ENCODE measurements around the gene CALB2.

DNA sequence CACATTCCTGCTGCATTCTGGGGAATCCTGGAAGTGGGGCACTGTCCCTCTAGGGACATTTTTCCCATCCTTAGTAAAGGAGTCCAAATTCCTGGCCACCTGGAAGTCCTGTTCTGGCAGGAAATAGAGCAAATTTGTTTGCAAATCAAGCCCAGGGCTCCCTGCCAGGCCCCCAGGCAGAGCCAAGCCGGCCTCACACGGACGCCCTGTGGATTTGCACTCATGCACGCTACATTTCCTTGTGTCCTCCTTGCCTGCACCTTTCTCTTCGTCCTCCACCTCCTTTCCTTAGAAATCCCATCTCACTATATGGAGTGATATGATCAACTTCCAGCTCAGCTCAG is 7.0 kb upstream of the CALB2 start:
- TF ChIP-seq, protein P1, sequence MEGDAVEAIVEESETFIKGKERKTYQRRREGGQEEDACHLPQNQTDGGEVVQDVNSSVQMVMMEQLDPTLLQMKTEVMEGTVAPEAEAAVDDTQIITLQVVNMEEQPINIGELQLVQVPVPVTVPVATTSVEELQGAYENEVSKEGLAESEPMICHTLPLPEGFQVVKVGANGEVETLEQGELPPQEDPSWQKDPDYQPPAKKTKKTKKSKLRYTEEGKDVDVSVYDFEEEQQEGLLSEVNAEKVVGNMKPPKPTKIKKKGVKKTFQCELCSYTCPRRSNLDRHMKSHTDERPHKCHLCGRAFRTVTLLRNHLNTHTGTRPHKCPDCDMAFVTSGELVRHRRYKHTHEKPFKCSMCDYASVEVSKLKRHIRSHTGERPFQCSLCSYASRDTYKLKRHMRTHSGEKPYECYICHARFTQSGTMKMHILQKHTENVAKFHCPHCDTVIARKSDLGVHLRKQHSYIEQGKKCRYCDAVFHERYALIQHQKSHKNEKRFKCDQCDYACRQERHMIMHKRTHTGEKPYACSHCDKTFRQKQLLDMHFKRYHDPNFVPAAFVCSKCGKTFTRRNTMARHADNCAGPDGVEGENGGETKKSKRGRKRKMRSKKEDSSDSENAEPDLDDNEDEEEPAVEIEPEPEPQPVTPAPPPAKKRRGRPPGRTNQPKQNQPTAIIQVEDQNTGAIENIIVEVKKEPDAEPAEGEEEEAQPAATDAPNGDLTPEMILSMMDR (IDR thresholded peaks at IDR 0.05) = no peak
- TF ChIP-seq ZFX (IDR thresholded peaks at IDR 0.05; ENCODE audit: borderline replicate concordance) = no peak

Data from 22Rv1 (cell line).